Left ventricle myocardium inferior (tissue), 1 donor: ENCODE data around the gene POU2F1. TPM values are rescaled to one million over a fixed set of nuclear protein-coding genes. Genes with fewer than 3 reads are reported as not detected.

ENCODE experiments used
- DNase-seq: peaks from one replicate; pipeline ENCODE4 v3.0.0-alpha.2; 2020
- H3K27ac ChIP-seq: fragments of 200-600 bp; replicated peaks from 2 replicates; pipeline ENCODE4 v1.8.0; 2021
- H3K27me3 ChIP-seq: fragments of 200-600 bp; 2 replicates; pipeline ENCODE4 v1.8.0; 2021; ENCODE audit warnings: low read depth
- H3K36me3 ChIP-seq: fragments of 200-600 bp; 2 replicates; pipeline ENCODE4 v1.8.0; 2021
- H3K4me1 ChIP-seq: fragments of 200-600 bp; 2 replicates; pipeline ENCODE4 v1.8.0; 2021
- H3K4me3 ChIP-seq: fragments of 200-600 bp; 2 replicates; pipeline ENCODE4 v1.8.0; 2021; ENCODE audit warnings: mild to moderate bottlenecking, moderate library complexity
- H3K9me3 ChIP-seq: fragments of 200-600 bp; replicated peaks from 2 replicates; pipeline ENCODE4 v1.8.0; 2021
- intact Hi-C: fragments of 100-400 bp; cut with micrococcal nuclease; formaldehyde crosslinking; loops from one replicate; pipeline ENCODE4 v1.11.0; 2022
- total RNA-seq: library from RNA; stranded (reverse); fragmentation: NEBNext Ultra II Directional; extraction: Animal tissue kit (Norgen Biotek cat#: 25700); gene quantifications from one replicate; pipeline ENCODE4 v1.2.1, GENCODE V29; 2021
- TF ChIP-seq, protein P1 (sequence below): fragments of 200-600 bp; IDR thresholded peaks from 2 replicates; pipeline ENCODE4 v1.8.0; 2021; ENCODE audit warnings: antibody characterized with exemption, mild to moderate bottlenecking, borderline replicate concordance
- donor health status: DM: no; HTN: yes; CAD: no; lungs with severe emphysema.

The POU2F1 gene
- total RNA-seq, 1 donor from 2014 or later = 7.5 TPM

GRCh38 chr1:167373986-167374385 is 153.3 kb downstream of the POU2F1 start:
- Histone ChIP-seq H3K27me3 (no peaks in the 10 kb centered on the region), H3K4me3 (no peak overlapping the region), H3K4me1 (peaks cover 18% of the 10 kb centered on the region), H3K36me3 (peaks cover 24% of the 10 kb centered on the region), H3K27ac (no peak overlapping the region), H3K9me3 (no peaks in the 10 kb centered on the region)
- DNase-seq = no peak
- intact Hi-C loops = no loop called here
- TF ChIP-seq, protein P1, sequence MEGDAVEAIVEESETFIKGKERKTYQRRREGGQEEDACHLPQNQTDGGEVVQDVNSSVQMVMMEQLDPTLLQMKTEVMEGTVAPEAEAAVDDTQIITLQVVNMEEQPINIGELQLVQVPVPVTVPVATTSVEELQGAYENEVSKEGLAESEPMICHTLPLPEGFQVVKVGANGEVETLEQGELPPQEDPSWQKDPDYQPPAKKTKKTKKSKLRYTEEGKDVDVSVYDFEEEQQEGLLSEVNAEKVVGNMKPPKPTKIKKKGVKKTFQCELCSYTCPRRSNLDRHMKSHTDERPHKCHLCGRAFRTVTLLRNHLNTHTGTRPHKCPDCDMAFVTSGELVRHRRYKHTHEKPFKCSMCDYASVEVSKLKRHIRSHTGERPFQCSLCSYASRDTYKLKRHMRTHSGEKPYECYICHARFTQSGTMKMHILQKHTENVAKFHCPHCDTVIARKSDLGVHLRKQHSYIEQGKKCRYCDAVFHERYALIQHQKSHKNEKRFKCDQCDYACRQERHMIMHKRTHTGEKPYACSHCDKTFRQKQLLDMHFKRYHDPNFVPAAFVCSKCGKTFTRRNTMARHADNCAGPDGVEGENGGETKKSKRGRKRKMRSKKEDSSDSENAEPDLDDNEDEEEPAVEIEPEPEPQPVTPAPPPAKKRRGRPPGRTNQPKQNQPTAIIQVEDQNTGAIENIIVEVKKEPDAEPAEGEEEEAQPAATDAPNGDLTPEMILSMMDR = no peak

- no peaks in the 10 kb centered on the region for H3K9me3 ChIP-seq
- no peak overlapping the region for H3K4me3 ChIP-seq
- H3K36me3 ChIP-seq = peaks cover 24% of the 10 kb centered on the region
- TF ChIP-seq, protein P1 = no peak
- intact Hi-C loops = no loop called here
- DNase-seq = no peak
- no peak overlapping the region for H3K27ac ChIP-seq
- H3K27me3 ChIP-seq = no peaks in the 10 kb centered on the region
- peaks cover 18% of the 10 kb centered on the region for H3K4me1 ChIP-seq
Measured at GRCh38 chr1:167375949-167376348, 155.3 kb downstream of the POU2F1 start.

DNA sequence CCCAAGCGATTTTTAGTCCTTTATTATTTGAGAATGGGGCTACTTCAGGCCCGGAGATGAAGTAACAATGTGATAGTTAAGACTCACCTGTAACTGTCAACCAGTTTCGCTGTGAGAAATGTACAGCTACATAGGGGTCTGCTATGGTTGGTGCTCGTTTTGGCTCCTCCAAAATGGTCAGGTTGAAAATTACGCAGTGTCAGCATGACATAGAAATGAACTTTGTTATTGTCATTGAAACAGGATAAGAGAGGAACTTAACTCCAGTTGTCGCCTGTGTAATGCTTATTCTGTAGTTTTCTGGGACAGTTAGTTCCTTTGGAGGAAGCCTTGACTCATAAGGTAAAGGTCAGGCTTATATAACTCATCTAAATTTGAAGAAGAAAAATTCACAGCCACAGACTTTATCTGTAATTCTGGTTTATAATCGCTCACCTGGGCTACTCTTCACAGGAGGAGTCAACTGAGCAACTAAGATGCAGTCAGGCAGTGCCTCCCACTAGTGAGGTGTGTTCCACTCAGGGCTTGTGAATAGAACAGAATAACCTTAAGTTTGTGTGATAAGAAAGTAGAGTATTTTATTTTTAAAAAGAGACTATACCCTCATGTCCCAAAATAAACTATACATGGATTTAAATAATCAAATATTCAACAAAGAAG is 166.7 kb downstream of the POU2F1 start:
- no peak overlapping the region for H3K27ac ChIP-seq
- H3K36me3 ChIP-seq = peaks cover 47% of the 10 kb centered on the region
- H3K4me1 ChIP-seq = peaks cover 7% of the 10 kb centered on the region
- intact Hi-C loops = no loop called here
- no peaks in the 10 kb centered on the region for H3K9me3 ChIP-seq
- TF ChIP-seq, protein P1 = no peak
- no peak for DNase-seq
- H3K4me3 ChIP-seq = no peak overlapping the region
- no peaks in the 10 kb centered on the region for H3K27me3 ChIP-seq

GRCh38 chr1:167388976-167389375 is 168.3 kb downstream of the POU2F1 start:
- H3K9me3 ChIP-seq = no peaks in the 10 kb centered on the region
- H3K27ac ChIP-seq = no peak overlapping the region
- H3K4me1 ChIP-seq = peaks cover 4% of the 10 kb centered on the region
- H3K4me3 ChIP-seq = no peak overlapping the region
- DNase-seq = no peak
- TF ChIP-seq, protein P1 = no peak
- no peaks in the 10 kb centered on the region for H3K27me3 ChIP-seq
- H3K36me3 ChIP-seq = peaks cover 43% of the 10 kb centered on the region
- intact Hi-C loops = no loop called here

GRCh38 chr1:167392200-167392696 is 171.6 kb downstream of the POU2F1 start:
- H3K27me3 ChIP-seq = no peaks in the 10 kb centered on the region
- H3K4me3 ChIP-seq = no peak overlapping the region

More at GRCh38 chr1:167392200-167392696, 171.6 kb downstream of the POU2F1 start:
- Histone ChIP-seq H3K36me3 (peaks cover 38% of the 10 kb centered on the region), H3K27ac (no peak overlapping the region), H3K9me3 (no peaks in the 10 kb centered on the region), H3K4me1 (peaks cover 4% of the 10 kb centered on the region)
- intact Hi-C loops = no loop called here
- TF ChIP-seq, protein P1 = no peak
- DNase-seq = no peak
